HG02970 (cell line): ENCODE results near the gene LRCOL1.

Experiments
- ATAC-seq: cut with Tn5 transposase; IDR thresholded peaks from one replicate; pipeline ENCODE4 v1.9.1; 2021; ENCODE audit warnings: mild to moderate bottlenecking, moderate library complexity, moderate number of reproducible peaks; ENCODE audit not compliant: unreplicated experiment, low FRiP score

LRCOL1 gene

DNA sequence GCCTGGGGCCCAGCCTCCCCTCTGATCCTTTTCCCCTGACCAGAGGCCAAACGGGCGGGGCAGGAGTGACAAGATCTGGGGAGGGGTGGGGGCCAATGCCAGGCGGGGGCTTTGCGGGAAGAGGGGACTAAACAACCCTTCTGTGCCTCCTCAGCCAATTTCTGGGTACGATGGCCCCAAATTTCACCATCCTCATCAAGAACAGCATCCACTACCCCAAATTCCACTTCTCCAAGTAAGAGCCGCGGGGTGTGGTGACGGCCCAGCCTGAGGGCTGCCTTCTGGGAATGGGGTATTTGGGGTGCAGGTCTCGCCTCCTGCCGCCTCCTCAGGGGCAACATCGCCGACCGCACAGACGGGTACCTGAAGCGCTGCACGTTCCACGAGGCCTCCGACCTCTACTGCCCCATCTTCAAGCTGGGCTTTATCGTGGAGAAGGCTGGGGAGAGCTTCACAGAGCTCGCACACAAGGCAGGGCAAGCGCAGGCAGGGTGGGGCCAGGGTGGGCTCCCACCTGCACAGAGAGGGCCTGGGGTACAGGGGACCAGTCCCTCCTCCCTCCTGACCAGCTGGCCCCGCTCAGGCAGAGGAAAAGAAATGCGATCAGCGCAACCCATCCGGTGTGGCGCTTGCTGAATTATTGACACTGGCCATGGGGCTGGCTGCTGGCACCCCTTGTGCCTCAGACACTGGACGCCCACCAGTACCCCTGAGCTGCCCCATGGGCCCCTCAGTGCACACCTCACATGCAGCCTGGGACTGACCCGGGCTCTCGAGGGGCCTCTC lies 9.9 kb upstream of the LRCOL1 start:
- ATAC-seq = no peak

DNA sequence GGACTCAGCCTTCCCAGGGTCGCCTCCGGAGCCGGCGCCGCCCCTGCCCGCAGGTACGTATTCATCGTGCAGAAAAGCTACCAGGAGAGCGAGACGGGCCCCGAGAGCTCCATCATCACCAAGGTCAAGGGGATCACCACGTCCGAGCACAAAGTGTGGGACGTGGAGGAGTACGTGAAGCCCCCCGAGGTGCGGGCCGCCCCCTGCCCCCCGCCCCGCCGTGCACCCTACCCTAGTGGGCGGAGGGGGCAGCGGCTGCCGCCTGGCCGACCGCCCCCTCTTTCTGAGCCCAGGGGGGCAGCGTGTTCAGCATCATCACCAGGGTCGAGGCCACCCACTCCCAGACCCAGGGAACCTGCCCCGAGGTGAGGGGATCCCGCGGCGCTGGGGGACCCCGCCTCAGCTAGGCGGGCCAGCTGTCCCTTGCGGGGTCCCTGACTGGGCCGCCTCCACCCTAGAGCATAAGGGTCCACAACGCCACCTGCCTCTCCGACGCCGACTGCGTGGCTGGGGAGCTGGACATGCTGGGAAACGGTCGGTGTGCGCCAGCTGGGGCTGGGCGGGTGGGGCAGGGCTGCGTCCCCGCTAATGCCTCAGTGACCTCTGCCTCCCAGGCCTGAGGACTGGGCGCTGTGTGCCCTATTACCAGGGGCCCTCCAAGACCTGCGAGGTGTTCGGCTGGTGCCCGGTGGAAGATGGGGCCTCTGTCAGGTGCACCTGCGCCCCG lies 9.2 kb upstream of the LRCOL1 start:
- no peak for ATAC-seq

DNA sequence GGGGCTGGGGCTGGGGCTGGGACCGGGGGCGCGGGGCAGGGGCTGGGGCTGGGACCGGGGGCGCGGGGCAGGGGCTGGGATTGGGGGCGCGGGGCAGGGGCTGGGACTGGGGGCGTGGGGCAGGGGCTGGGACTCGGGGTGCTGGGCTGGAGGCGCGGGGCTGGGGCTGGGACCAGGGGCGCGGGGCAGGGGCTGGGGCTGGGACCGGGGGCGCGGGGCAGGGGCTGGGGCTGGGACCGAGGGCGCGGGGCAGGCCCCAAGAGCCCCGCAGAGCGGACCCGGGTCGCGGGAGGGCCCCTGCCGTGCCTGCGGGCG lies 8.6 kb upstream of the LRCOL1 start:
- no peak for ATAC-seq

DNA sequence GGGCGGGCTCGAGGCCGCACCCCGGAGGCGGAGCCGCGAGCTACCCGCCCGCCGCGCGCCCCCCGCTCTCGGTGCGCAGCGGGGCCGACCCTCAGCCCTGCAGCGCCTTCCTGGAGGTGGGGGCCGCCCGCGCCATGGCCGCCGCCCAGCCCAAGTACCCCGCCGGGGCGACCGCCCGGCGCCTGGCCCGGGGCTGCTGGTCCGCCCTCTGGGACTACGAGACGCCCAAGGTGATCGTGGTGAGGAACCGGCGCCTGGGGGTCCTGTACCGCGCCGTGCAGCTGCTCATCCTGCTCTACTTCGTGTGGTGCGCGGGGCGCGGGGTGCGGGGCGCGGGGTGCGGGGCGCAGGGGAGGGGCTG lies 8.3 kb upstream of the LRCOL1 start, which contains the start of gene P2RX2:
P2RX2 (plus strand) TSS at position 94 of the 361 bp plus-strand sequence; CDS start at position 135, 41 bp downstream.
- ATAC-seq = no peak

DNA sequence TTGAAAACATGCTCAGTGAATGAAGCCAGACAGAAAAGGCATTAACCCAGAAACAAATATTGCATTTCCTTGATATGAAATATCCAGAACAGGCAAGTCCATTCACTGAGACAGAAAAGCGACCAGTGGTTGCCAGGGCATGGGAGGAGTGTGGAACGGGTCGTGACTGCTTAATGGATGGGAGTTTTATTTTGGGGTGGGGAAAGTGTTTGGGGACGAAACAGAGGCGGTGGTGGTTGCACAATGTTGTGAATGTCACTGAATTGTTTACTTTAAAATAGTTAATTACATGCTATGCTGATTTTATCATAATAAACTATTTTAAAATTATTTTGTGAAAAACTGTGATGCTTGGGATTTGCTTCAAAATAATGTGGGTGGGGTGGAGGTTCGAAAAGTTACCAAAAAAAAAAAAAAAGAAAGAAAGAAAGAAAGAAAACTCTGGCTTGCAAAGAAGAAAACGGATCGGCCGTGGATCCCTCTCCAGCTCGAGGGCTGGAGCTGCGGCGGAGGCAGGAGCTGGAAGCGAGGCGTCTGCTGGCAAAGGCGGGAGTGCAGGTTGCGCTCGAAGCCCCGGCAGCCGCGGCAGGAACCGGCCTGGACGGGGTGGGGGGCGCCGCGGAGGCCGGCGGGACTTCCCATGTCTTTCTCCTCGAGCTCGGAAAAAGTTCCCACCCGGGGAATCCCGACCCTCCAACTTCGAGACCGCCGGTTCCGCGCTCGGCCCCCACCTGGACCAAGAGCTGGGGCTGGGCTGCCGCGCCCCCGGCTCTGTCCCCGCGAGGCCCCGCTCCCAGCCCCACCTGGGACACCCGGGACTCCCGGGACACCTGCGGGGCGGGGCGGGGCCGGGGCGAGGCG lies 7.7 kb upstream of the LRCOL1 start:
- ATAC-seq = no peak

DNA sequence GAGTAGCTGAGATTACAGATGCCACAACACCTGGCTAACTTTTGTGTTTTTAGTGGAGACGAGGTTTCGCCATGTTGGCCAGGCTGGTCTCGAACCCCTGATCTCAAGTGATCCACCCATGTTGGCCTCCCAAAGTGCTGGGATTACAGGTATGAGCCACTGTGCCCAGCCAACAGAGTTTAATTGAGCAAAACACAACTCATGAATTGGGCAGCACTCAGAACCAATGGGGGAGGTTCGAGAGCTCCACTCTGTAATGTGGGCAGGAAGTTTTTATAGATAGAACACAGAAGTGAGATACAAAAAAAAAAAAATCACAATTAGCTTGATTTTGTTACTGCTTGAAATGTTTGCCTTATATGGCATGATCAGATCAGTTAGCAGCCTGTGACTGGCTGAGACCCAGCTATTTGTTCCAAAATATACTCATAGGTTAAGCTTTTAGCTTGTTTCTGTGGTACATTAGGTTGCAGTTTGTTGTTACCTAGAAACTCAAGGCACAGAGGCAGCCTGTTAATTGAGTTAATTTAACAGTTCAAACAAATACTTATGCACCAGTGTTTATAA lies 6.8 kb upstream of the LRCOL1 start:
- ATAC-seq = no peak

DNA sequence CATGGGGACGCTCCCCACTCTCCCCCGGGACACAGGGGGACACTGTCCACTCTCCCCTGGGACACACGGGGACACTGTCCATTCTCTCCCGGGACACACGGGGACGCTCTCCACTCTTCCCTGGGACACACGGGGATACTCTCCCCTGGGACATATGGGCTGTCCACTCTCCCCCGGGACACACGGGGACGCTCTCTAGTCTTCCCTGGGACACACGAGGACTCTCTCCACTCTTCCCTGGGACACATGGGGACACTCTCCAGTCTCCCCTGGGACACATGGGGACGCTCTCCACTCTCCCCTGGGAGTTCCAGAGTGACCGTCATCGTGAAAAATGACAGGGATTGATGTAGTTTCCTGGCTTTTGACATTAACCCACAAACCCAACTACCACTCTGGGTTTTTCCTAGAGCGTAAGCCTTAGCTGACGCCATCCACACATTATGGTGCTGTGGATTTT lies 5.2 kb upstream of the LRCOL1 start:
- ATAC-seq = no peak

DNA sequence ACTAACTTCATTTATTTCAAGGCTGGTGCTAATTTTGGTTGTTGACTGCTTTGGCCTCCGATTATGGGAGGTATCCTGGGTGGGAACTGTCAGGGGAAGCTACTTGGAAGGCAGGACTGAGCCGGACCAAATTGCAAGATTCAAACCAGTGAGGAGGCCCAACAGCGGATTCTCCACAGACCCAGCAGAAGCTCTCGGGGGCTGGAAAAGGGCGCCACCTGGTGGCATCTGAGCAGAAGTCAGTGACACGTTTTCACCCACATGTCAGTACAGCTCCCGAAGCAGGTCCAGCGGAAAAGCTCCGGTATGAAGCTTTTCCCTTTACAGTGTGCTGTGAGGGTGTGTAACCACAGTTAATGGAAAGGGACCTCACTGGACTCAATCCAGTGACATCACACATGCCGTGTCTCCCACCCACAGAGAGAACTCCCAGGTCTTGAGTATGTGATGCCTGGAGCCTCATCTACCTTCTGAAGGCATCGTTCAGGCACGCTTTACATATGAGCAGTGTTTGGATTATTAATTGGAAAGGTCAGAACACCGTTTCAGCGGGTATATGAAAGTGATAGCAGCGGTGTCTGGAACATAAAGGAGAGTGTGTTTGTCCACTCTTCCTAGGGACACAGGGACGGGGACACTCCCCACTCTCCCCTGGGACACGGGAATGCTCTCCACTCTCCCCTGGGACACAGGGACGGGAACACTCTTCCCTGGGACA lies 4.6 kb upstream of the LRCOL1 start:
- no peak for ATAC-seq

DNA sequence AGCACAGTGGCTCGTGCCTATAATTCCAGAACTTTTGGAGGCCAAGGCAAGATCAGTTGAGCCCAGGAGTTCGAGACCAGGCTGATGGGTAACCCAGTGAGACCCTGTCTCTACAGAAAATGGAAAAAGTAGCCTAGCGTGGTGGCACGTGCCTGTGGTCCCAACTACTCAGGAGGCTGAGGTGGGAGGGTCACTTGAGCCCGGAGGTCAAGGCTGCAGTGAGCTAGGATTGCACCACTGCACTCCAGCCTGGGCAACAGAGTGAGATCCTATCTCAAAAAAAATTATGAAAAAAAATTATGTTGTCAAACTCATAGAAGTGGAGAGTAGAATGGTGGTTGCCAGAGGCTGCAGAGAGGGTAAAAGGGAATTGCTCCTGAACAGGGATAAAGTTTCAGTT lies 3.6 kb upstream of the LRCOL1 start:
- ATAC-seq = no peak

DNA sequence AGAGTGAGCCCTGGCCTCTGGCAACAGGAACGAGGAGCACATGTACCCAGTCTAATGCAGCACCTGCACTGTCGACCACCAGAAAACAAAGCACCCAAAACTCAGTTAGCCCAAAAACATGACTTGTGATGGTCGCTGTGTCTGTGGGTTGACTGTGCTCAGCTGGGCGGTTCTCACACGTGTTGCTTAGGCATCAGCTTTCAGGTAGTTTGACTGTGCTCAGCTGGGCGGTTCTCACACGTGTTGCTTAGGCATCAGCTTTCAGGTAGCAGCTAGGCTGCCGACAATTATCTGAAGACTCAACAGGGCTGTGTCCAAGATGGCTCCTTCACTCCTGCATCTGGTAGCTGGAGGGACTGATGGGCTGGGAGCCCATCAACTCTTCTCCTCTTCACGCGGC lies 1.2 kb upstream of the LRCOL1 start:
- no peak for ATAC-seq

DNA sequence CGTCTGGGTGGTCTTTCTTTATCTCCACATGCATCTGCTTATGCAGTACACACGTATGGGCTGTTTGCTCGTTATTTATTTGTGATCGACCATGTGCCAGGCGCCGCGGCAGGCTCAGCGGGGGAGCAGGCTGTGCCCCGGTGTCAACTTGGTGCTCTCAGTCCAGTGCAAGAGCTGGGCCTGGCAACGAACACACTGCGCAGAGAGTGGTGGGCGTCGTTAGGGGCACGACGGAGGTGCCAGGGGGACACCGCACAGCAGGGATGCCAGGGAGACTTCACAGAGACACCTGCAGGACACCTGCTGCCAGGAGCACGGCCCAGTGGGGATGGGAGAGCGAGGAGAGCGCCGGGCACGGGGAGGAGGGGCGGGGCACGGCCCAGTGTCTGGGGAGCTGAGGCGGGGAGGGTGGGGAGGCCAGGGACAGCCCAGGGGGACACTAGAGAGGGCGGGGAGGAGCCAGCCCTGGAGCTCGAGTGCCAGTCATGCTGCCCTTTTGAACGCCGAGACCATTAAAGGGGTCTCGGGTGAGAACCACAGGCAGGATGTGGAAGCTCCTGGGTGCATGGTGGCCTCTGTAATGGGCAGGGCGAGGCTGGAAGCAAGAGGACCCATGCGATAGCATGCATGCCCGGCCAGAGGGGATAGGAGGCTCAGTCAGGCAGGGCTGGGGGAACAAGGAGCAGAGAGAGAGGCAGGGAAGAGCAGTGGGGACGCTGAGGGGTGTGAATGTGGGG lies 652 bp upstream of the LRCOL1 start:
- ATAC-seq = no peak

DNA sequence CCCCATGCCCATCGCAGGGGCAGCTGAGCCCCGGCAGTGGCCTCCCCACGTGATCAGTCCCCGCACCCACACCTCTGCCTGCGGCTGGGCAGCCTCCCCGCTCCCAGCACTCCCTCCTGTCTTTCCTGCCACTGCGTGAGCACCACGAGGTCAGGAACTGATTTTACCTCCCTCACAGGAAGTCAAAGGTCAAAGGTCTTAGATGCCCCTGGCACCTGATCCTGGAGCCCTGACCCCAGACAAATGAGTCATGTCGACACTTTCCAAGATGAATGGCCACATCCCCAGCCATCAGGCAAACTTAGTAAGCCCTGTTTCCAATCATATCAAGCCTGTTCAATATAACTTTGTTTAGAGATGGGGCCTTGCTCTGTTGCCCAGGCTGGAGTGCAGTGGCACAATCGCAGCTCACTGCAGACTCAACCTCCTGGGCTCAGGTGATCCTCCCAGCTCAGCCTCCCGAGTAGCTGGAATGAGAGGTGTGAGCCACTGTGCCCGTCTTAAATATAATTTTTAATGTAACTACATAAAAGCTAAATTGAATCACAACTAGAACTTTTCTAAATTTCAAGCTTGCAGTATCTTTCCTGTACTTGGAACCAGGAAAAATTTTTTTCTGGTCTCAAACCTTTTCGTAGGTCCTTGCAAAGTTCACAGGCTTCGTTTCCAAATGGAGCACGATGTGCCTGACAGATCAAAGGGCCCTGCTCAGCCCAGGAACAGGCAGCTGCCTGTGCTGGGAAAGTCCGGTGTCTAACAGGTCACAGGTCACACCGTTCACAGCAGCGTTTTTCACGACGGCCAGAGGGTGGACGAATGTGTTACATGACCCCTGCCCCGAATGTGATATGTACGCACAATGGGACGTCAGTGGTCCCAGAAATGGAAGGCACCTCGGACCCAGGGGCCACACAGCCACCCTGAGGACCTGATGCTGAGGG lies 1.9 kb downstream of the LRCOL1 start:
- no peak for ATAC-seq

DNA sequence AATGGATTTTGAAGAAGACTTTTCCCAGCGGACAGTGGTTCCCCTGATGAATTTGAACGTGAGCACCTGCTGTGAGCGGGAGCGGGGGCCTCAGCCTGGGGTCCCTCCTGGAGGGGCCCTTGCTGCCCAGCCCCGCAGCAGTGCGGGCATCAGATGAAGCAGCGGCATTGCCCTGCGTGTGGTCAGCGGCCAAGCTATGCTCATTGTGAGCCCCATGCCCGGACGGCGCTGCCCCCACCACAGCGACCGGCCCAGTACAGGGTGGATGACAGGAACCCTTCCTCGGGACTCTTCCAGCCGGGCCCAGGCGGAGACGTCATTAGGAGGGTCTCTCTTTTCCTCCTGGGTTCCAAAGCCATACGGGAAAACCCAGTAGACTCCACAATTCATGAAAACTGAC lies 3.5 kb downstream of the LRCOL1 start:
- no peak for ATAC-seq

DNA sequence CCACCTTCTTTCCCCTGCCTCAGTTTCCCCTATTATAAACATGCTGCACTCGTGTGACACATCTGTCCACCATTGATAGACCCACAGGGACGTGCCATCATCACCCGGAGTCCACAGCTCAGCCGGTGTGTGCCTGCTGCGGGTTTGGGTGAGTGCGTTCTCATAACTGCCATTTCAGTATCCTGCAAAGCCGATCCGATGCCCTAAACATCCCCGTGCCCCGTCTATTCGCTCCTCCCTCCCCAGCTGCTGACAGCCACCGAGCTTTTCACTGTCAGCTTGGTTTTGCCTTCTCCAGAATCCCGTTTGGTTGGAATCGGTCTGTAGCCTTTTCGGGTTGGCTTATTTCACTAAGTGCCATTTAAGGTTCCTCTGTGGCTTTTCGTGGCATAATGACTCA lies 3.9 kb downstream of the LRCOL1 start:
- ATAC-seq = no peak

DNA sequence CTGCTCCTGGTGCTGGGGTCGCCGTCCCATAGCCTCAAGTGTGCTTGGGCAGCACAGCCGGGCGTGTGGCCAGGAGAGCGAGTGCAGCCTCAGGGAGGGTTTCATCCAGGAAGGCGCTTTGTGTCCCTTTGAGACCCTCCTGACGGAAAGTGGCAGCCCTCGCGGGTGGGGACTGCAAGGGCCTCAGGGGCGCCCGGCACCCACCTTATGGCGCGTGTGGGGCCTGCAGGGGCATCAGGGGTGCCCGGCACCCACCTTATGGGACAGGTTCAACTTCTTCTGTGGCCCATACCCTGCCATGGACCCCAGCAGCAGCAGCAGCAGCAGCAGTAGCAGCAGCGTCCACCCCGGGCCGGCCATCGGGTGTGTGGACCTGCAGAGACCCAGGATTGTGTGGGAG lies 4.5 kb downstream of the LRCOL1 start:
- no peak for ATAC-seq

DNA sequence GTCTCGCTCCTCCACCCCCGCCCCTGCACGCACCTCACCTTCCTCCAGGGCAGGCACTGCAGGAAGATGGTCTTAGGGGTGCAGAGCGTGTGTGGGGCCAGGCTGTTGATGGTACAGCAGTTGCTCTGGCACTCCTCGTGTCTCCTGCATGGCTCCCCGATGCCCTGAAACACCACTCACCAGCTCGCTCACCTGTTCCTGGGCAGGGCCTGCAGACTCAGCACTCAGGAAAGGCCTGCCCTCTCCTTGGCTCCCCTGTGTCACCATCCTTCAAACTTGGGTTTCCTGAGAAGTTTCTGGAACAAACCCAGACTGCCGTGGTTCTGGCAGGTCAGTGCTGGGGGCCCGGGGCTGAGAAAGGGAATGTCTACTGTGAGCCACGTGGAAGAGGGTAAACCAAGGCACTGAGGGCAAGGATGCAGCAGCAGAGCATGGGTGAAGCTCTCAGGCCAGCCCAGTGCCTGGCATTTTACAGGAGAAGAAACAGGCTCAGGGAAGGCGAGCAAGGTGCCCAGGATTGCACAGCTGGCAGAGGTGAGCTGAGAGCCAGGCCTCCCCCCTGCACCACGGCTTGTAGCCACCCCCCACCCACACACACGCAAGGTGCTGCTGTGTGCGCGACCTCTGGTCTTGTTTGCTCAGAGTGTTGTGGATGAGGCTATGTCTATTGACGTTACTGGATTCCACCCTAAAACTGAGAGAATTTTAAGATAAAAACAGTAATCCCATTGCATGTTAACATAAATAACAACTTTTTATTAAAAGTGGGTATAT lies 5.5 kb downstream of the LRCOL1 start:
- ATAC-seq = no peak

DNA sequence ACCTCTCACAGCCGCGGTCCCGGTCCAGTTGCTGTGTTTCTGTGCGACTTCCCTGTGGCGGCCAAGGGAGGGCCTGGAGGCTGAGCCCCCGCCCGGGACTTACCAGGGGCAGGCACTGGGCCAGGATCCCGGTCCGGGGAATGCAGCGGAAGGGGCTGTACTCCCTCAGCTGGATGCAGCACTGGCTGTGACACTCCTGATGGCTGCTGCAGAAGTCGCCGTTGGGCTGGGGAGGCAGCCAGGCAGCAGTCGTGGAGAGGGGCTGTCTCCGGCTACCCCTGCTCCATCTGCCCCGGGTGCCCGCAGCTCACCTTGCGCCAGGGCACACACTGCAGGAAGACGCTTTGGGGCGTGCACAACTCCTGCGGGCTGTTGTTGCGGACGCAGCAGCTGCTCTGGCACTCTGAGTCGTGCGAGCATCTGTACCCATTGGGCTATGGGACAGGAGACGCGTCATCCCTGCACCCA lies 6.2 kb downstream of the LRCOL1 start:
- ATAC-seq = no peak
